ENCODE results near the gene FUT7. TPM values are rescaled to one million over a fixed set of nuclear protein-coding genes. Genes with fewer than 3 reads are reported as not detected.
"Not testable (repeated sequence)": the region's sequence is repeated elsewhere in the genome, so short reads cannot be mapped to it uniquely, and the experiment has no call there.

Gene FUT7
- total RNA-seq, 1 donor from 2014 or later = not detected

- H3K36me3 ChIP-seq (ENCODE audit: control insufficient read depth in 3 of 3, insufficient read depth in 3 of 3, low read length in 3 of 3) = peaks cover 4 to 8% (median 7%) of the 10 kb centered on the region in 3 donors
- no peak overlapping the region for H3K9ac ChIP-seq (ENCODE audit: low read depth in 1 of 3, low read length in 3 of 3)
- H3K9me3 ChIP-seq (ENCODE audit: control insufficient read depth in 3 of 3, low read length in 3 of 3) = no peaks in the 10 kb centered on the region
- no peaks in the 10 kb centered on the region for H3K4me1 ChIP-seq (ENCODE audit: control insufficient read depth in 3 of 3, insufficient read depth in 3 of 3, low read length in 3 of 3)
- no peak overlapping the region for H3K4me3 ChIP-seq (ENCODE audit: low read length in 3 of 3)
- H3K27me3 ChIP-seq (ENCODE audit: control insufficient read depth in 3 of 3, insufficient read depth in 3 of 3, low read length in 3 of 3) = no peaks in the 10 kb centered on the region
- no peak overlapping the region for H3K27ac ChIP-seq (ENCODE audit: low read depth, low read length)
These were observed 25.5 kb downstream of the FUT7 start for GRCh38 chr9:137006116-137007003.

- not testable (repeated sequence) for H3K9me3 ChIP-seq (ENCODE audit: control insufficient read depth in 3 of 3, low read length in 3 of 3); H3K27ac ChIP-seq (ENCODE audit: low read depth, low read length); H3K27me3 ChIP-seq (ENCODE audit: control insufficient read depth in 3 of 3, insufficient read depth in 3 of 3, low read length in 3 of 3); H3K9ac ChIP-seq (ENCODE audit: low read depth in 1 of 3, low read length in 3 of 3); H3K4me3 ChIP-seq (ENCODE audit: low read length in 3 of 3); H3K36me3 ChIP-seq (ENCODE audit: control insufficient read depth in 3 of 3, insufficient read depth in 3 of 3, low read length in 3 of 3); H3K4me1 ChIP-seq (ENCODE audit: control insufficient read depth in 3 of 3, insufficient read depth in 3 of 3, low read length in 3 of 3)
These were observed 27.6 kb downstream of the FUT7 start for GRCh38 chr9:137004285-137004684.

- H3K4me3 ChIP-seq (ENCODE audit: low read length in 3 of 3) = no peak overlapping the region
- no peaks in the 10 kb centered on the region for H3K36me3 ChIP-seq (ENCODE audit: control insufficient read depth in 3 of 3, insufficient read depth in 3 of 3, low read length in 3 of 3)
- H3K9ac ChIP-seq (ENCODE audit: low read depth in 1 of 3, low read length in 3 of 3) = no peak overlapping the region
- peaks cover under 1 to 4% (median 3%) of the 10 kb centered on the region in 3 donors for H3K27me3 ChIP-seq (ENCODE audit: control insufficient read depth in 3 of 3, insufficient read depth in 3 of 3, low read length in 3 of 3)
- no peaks in the 10 kb centered on the region for H3K9me3 ChIP-seq (ENCODE audit: control insufficient read depth in 3 of 3, low read length in 3 of 3)
- no peak overlapping the region for H3K27ac ChIP-seq (ENCODE audit: low read depth, low read length)
- H3K4me1 ChIP-seq (ENCODE audit: control insufficient read depth in 3 of 3, insufficient read depth in 3 of 3, low read length in 3 of 3) = no peaks in the 10 kb centered on the region
These were observed 29.2 kb downstream of the FUT7 start for GRCh38 chr9:137002646-137003041.

- H3K27ac ChIP-seq (ENCODE audit: low read depth, low read length) = no peak overlapping the region
- peaks cover 3 to 10% (median 4%) of the 10 kb centered on the region in 3 donors for H3K27me3 ChIP-seq (ENCODE audit: control insufficient read depth in 3 of 3, insufficient read depth in 3 of 3, low read length in 3 of 3)
- H3K4me1 ChIP-seq (ENCODE audit: control insufficient read depth in 3 of 3, insufficient read depth in 3 of 3, low read length in 3 of 3) = no peaks in the 10 kb centered on the region
- no peak overlapping the region for H3K4me3 ChIP-seq (ENCODE audit: low read length in 3 of 3)
- no peaks in the 10 kb centered on the region for H3K9me3 ChIP-seq (ENCODE audit: control insufficient read depth in 3 of 3, low read length in 3 of 3)
- H3K36me3 ChIP-seq (ENCODE audit: control insufficient read depth in 3 of 3, insufficient read depth in 3 of 3, low read length in 3 of 3) = no peaks in the 10 kb centered on the region
- H3K9ac ChIP-seq (ENCODE audit: low read depth in 1 of 3, low read length in 3 of 3) = no peak overlapping the region
These were observed 29.8 kb downstream of the FUT7 start for GRCh38 chr9:137001857-137002645.

- Histone ChIP-seq H3K4me1 (ENCODE audit: control insufficient read depth in 3 of 3, insufficient read depth in 3 of 3, low read length in 3 of 3) (peaks cover 0 to 7% (median 3%) of the 10 kb centered on the region in 3 donors), H3K27me3 (ENCODE audit: control insufficient read depth in 3 of 3, insufficient read depth in 3 of 3, low read length in 3 of 3) (peaks cover 6 to 15% (median 15%) of the 10 kb centered on the region in 3 donors), H3K36me3 (ENCODE audit: control insufficient read depth in 3 of 3, insufficient read depth in 3 of 3, low read length in 3 of 3) (no peaks in the 10 kb centered on the region), H3K9ac (ENCODE audit: low read depth in 1 of 3, low read length in 3 of 3) (no peak overlapping the region), H3K9me3 (ENCODE audit: control insufficient read depth in 3 of 3, low read length in 3 of 3) (no peaks in the 10 kb centered on the region), H3K27ac (ENCODE audit: low read depth, low read length) (no peak overlapping the region), H3K4me3 (ENCODE audit: low read length in 3 of 3) (no peak overlapping the region)
These were observed 31.5 kb downstream of the FUT7 start for GRCh38 chr9:137000177-137000930.

- Histone ChIP-seq H3K27me3 (ENCODE audit: control insufficient read depth in 3 of 3, insufficient read depth in 3 of 3, low read length in 3 of 3) (peaks cover 6 to 19% (median 15%) of the 10 kb centered on the region in 3 donors), H3K9ac (ENCODE audit: low read depth in 1 of 3, low read length in 3 of 3) (no peak overlapping the region), H3K27ac (ENCODE audit: low read depth, low read length) (no peak overlapping the region)
These were observed 34.1 kb downstream of the FUT7 start for GRCh38 chr9:136997830-136998234.

GRCh38 chr9:136997371-136997770 is 34.5 kb downstream of the FUT7 start:
- H3K4me3 ChIP-seq (ENCODE audit: low read length in 3 of 3) = no peak overlapping the region
- H3K27me3 ChIP-seq (ENCODE audit: control insufficient read depth in 3 of 3, insufficient read depth in 3 of 3, low read length in 3 of 3) = peaks cover 6 to 19% (median 15%) of the 10 kb centered on the region in 3 donors
- H3K4me1 ChIP-seq (ENCODE audit: control insufficient read depth in 3 of 3, insufficient read depth in 3 of 3, low read length in 3 of 3) = peaks cover 11 to 18% (median 13%) of the 10 kb centered on the region in 3 donors
- H3K9me3 ChIP-seq (ENCODE audit: control insufficient read depth in 3 of 3, low read length in 3 of 3) = no peaks in the 10 kb centered on the region
- no peak overlapping the region for H3K27ac ChIP-seq (ENCODE audit: low read depth, low read length)
- no peak overlapping the region for H3K9ac ChIP-seq (ENCODE audit: low read depth in 1 of 3, low read length in 3 of 3)
- peaks cover 3 to 6% (median 3%) of the 10 kb centered on the region in 3 donors for H3K36me3 ChIP-seq (ENCODE audit: control insufficient read depth in 3 of 3, insufficient read depth in 3 of 3, low read length in 3 of 3)

More at GRCh38 chr9:136997830-136998234, 34.1 kb downstream of the FUT7 start:
- H3K4me1 ChIP-seq (ENCODE audit: control insufficient read depth in 3 of 3, insufficient read depth in 3 of 3, low read length in 3 of 3) = peaks cover 7 to 14% (median 10%) of the 10 kb centered on the region in 3 donors
- H3K36me3 ChIP-seq (ENCODE audit: control insufficient read depth in 3 of 3, insufficient read depth in 3 of 3, low read length in 3 of 3) = peaks cover 3 to 6% (median 3%) of the 10 kb centered on the region in 3 donors
- H3K4me3 ChIP-seq (ENCODE audit: low read length in 3 of 3) = no peak overlapping the region
- no peaks in the 10 kb centered on the region for H3K9me3 ChIP-seq (ENCODE audit: control insufficient read depth in 3 of 3, low read length in 3 of 3)

- peaks cover 6 to 19% (median 15%) of the 10 kb centered on the region in 3 donors for H3K27me3 ChIP-seq (ENCODE audit: control insufficient read depth in 3 of 3, insufficient read depth in 3 of 3, low read length in 3 of 3)
- H3K36me3 ChIP-seq (ENCODE audit: control insufficient read depth in 3 of 3, insufficient read depth in 3 of 3, low read length in 3 of 3) = peaks cover 3 to 6% (median 3%) of the 10 kb centered on the region in 3 donors
- H3K9me3 ChIP-seq (ENCODE audit: control insufficient read depth in 3 of 3, low read length in 3 of 3) = no peaks in the 10 kb centered on the region
- H3K9ac ChIP-seq (ENCODE audit: low read depth in 1 of 3, low read length in 3 of 3) = no peak within 1 kb of the TSS
- H3K27ac ChIP-seq (ENCODE audit: low read depth, low read length) = no peak within 1 kb of the TSS
- H3K4me3 ChIP-seq (ENCODE audit: low read length in 3 of 3) = no peak within 1 kb of the TSS
- H3K4me1 ChIP-seq (ENCODE audit: control insufficient read depth in 3 of 3, insufficient read depth in 3 of 3, low read length in 3 of 3) = peaks cover 11 to 18% (median 13%) of the 10 kb centered on the region in 3 donors
These were observed 35.3 kb downstream of the FUT7 start, which contains the start of gene CLIC3 for GRCh38 chr9:136996361-136997292. TSS of gene CLIC3 (minus strand) at chr9:136996568. CDS start at chr9:136996543, 25 bp downstream.
